Ramos (cell line): ENCODE data around the gene CDK12.

ENCODE experiments used
- in situ Hi-C: fragments of 300-500 bp; cut with MboI; formaldehyde crosslinking; loops from one replicate; pipeline ENCODE4 v1.14.3; 2022; ENCODE audit warnings: low sequenced_read_pairs; ENCODE audit not compliant: unreplicated experiment

Gene CDK12

GRCh38 chr17:39579318-39580081 lies 118.2 kb downstream of the CDK12 start:
- in situ Hi-C loops: no loop called here

- in situ Hi-C loops: no loop called here
Observed at GRCh38 chr17:39580082-39580468, 118.8 kb downstream of the CDK12 start.

- in situ Hi-C loops: no loop called here
Observed at GRCh38 chr17:39581071-39581758, 119.9 kb downstream of the CDK12 start.

- in situ Hi-C loops: no loop called here
Observed at GRCh38 chr17:39581759-39582085, 120.4 kb downstream of the CDK12 start.

- in situ Hi-C loops: no loop called here
Observed at GRCh38 chr17:39582658-39583057, 121.4 kb downstream of the CDK12 start.
